GM19372 (cell line): ENCODE measurements around the gene SLAIN1.
"Not testable (repeated sequence)": the region's sequence is repeated elsewhere in the genome, so short reads cannot be mapped to it uniquely, and the experiment has no call there.

ENCODE experiments used
- ATAC-seq: cut with Tn5 transposase; IDR thresholded peaks from one replicate; pipeline ENCODE4 v1.9.1; 2021; ENCODE audit warnings: mild to moderate bottlenecking, low read depth, moderate library complexity; ENCODE audit not compliant: unreplicated experiment

The SLAIN1 gene

DNA sequence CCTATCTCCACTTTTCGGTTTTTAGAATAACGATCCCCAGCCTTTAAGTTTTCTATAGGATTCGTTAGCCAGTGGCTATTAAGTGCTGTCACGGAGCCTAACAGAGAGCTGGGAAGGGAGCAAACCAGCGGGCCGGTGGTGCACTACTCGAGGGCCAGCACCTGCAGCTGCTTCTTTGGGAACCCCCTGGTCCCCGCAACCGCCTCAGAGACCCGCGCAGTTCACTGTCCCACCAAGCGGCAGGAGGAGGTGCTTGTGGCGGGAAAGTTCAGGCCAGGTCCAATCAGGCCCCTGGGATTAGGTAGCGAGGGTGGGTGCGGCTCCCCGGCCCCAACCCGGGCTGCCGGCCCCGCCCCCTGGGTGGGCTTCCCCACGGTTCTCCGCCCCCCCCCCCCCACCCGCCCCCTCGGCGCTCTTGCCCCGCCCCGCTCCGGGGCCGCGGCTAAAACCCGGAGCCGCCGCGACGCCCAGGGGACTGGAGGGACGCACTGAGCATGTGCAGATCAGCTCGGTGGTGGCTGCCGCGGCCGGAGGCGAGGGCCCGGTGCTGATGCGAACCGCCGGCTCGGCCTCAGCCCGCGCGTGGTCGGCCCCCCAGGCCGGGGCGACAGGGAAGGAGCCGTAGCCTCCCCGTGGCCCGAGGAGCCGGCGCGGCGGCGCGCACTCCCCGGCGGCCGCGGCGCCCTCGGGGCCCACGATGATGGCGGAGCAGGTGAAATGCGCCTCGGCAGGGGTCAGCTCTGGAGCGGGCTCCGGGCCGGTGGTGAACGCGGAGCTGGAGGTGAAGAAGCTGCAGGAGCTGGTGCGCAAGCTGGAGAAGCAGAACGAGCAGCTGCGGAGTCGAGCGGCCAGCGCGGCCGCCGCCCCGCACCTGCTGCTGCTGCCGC is at the start of gene SLAIN1:
Gene SLAIN1, plus strand, starts transcription at position 471 of the 887 bp plus-strand sequence. Its CDS starts 227 bp downstream, at position 698.
- peak; percentile 64 for ATAC-seq

DNA sequence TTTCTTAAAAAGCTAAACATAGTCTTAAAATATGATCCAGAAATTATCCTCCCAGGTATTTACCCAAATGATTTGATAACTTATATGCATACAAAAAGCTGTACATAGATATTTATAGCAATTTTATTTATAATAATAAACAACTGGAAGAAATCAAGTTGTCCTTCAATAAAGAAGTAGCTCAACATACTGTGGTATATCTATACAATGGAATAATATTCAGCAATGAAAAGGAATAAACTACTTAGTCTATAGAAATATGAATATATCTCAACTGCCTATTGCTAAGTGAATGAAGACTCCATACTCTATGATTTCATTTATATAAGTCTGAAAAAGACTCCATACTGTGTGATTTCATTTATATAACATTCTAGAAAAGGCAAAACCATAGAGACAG is 47.1 kb upstream of the SLAIN1 start:
- ATAC-seq: no peak

DNA sequence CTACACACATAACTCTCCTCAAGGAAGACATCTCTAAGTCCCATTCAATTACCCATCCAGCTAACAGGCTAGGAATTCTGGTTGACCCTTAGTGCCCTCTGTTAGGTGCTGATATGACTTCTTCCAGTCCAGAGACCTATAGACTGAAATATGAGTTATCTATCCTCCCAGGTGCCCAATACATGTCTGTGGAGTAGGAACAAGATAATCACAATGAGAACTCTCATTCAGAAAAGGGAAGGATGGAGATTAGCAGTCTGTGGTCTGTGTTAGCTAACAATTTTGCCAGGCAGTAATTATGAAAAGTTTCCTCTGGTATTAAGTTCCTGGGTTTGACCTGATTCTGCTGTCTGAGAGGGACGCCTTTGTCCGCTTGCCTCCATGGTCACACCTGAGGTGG is 44.2 kb upstream of the SLAIN1 start:
- no peak for ATAC-seq

DNA sequence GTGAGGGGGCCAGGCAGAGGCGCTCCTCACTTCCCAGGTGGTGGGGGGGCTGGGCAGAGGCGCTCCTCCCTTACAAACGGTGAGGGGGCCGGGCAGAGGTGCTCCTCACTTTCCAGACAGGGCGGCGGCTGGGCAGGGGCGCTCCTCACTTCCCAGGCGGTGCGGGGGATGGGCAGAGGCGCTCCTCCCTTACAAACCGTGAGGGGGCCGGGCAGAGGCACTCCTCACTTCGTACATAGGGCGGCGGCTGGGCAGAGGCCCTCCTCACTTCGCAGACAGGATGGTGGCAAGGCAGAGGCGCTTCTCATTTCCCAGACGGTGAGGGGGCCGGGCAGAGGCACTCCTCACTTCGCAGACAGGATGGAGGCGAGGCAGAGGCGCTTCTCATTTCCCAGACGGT is 37.5 kb upstream of the SLAIN1 start:
- not testable (repeated sequence) for ATAC-seq

DNA sequence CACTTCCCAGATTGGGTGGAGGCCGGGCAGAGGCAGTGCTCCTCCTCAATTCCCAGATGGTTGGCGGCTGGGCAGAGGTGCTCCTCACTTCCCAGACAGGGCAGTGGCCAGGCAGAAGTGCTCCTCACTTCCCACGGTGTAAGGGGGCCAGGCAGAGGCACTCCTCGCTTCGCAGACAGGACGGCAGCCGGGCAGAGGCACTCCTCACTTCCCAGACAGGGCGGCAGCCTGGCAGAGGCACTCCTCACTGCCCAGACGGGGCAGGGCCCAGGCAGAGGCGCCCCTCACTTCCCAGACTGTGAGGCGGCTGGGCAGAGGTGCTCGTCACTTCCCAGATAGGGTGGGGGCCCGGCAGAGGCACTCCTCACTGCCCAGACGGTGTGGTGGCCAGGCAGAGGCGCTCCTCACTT is 36.6 kb upstream of the SLAIN1 start:
- ATAC-seq: no peak

DNA sequence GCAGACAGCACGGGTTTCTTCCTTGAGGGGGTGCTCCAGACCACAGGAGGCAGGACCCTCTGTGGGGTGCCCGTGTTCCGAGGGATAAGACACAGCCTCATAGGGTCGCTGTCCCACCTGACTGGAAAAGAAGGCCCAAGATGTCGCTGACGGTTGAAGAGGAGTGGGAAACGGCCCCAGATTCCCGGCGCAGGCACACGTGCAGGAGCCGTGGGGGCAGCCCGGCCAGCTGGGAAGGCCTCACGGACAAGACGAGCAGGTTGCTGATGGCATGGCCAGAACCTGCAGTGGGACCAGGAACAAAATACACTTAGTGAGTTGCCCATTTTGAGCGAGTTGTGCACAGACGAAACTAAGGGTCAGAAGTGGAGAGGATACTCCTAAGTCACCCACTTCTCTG is 35.2 kb upstream of the SLAIN1 start:
- not testable (repeated sequence) for ATAC-seq

DNA sequence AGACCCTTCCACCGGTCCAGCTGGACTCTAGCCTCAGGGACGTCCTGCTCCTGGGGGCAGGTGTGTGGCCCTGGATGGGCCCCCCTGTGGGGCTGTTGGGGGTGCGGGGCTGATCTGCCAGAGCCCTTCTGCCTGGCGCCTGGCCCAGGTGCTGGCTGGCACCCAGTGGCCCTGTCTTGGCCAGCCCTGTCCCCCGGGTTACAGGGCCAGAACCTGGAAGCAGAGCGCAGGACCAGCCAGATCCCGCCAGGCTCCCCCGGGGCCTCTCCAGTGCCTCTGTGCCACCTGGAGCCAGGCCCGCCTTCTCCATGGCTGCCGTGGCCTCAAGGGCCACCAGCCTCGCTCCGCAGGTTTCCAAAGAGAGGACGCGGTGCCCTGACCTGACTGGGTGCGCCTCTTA is 34.7 kb upstream of the SLAIN1 start:
- ATAC-seq: not testable (repeated sequence)

DNA sequence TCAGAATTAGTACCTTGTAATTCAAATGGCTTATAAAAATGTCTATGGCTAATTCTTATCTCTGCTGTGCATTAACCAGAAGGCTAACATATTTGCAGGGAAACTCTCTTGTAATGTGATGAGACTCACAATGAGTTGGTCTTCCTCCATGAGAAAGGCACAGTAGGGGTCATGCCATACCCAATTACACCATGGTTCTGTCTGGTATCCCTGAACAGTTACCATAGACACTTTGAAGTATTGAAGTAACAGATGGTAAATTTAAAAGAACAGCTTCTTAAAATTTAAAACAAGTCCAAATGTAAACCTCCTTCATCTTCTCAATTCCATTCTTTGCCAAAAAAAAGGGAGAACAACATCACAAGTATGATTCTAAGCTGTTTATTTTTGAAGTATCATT is 22.6 kb upstream of the SLAIN1 start:
- ATAC-seq: no peak

DNA sequence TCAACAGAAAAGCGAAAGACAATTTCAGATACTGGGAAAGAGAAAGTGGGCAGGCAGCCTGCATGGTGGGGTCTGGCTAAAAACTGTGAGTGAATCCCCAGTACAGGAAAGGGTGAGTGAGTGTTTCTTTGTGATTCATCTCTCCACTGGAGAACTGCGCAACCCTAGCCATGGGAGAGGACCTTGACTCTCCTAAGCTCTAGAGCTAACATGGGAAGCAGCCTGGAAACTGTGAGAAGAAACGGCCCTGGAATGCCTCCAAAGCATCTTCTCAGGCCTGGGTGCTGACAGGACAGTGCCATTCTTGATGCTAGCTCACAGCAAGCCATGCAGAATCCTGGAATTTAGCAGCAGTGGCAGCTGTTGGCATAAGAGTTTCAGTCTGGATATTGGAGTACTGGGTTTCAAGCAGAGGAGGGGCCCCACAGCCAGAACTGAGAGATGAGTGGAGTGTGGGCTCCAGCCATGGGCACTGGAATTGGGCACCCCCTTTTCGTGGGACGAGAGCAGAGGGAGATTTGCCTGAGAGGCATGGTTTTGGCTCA is 18.7 kb upstream of the SLAIN1 start:
- ATAC-seq: no peak

DNA sequence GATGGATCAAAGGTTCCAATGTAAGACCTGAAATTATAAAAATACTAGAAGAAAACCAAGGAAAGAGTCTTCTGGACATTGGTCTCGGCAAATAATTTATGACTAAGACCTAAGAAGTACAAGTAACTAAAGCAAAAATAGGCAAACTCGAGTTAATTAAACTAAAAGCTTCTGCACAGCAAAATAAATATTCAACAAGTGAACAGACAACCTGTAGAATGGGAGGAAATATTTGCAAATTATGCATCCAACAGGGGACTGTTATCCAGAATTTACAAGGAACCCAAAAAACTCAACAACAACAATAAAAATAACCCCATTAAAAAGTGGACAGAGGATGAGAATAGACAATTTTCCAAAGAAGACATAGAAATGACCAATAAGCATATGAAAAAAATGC is 9.7 kb upstream of the SLAIN1 start:
- no peak for ATAC-seq

DNA sequence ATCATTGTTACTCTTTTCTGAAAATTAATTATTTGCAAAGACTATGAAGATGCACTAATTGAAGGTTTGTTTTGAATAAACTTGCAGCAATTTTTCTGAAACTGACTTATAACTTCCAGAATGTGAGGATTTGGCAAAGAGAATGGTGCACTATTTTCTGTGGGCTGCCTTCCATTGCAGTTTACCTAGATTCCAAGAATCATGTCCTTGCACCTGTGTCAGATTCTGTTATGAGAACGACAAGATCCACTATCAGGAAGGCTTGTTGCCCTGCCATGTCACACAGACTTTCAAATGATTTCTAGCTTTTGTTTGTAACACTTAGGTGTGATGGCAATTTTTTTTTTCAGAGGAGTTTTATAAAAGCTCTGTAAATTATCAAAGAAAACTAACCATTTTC is 5.6 kb upstream of the SLAIN1 start:
- ATAC-seq: no peak

DNA sequence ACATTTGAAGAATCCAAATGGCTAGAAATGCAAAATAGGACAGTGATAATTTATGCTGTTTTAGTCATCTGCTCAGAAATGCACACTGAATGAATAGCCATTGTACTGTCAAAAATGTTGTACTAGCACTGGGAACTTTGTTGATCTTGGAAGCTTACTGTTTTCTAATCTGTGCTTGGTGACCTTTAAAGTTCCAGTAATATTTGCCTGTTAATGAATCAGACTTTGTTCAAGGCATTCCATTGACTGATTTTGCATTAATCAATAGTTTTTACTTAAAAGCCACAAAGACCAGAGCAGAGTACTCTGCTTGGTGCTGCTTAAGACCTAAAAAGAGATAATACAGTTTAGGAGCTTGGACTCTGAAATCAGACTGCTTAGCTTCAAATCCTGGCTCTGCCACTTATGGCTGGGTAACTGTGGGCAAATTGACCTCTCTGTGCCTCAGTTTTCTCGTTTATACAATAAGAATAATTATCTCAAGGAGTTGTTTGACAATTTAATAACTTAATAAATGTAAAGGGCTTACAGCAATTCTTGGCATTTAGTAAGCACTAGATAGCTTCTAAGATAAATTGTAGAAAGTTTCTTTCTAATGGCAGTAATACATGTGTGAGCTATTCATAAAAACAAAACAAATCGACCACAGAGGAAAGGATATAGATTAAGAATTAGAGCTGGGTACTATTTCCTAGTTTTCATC is 4.6 kb upstream of the SLAIN1 start:
- no peak for ATAC-seq

DNA sequence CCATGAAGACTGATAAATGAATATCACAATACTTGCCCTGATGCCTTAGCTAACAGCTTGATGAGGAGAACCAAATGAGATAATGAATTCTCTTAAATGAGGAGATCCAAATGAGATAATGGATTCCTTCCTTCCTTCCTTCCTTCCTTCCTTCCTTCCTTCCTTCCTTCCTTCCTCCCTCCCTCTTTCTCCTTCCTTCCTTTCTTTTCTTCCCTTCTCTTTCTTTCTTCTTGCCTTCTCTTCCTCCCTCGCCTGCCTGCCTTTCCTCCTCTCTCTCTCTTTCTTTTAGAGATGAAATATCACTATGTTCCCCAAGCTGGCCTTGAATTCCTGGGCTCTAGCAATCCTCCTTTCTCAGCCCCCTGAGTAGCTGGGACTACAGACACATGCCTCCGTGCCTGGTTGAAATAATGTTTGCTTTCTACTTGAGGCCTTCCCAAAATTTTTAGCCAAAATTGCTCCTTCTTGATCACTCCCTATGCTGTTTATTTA is 4.0 kb upstream of the SLAIN1 start:
- no peak for ATAC-seq

DNA sequence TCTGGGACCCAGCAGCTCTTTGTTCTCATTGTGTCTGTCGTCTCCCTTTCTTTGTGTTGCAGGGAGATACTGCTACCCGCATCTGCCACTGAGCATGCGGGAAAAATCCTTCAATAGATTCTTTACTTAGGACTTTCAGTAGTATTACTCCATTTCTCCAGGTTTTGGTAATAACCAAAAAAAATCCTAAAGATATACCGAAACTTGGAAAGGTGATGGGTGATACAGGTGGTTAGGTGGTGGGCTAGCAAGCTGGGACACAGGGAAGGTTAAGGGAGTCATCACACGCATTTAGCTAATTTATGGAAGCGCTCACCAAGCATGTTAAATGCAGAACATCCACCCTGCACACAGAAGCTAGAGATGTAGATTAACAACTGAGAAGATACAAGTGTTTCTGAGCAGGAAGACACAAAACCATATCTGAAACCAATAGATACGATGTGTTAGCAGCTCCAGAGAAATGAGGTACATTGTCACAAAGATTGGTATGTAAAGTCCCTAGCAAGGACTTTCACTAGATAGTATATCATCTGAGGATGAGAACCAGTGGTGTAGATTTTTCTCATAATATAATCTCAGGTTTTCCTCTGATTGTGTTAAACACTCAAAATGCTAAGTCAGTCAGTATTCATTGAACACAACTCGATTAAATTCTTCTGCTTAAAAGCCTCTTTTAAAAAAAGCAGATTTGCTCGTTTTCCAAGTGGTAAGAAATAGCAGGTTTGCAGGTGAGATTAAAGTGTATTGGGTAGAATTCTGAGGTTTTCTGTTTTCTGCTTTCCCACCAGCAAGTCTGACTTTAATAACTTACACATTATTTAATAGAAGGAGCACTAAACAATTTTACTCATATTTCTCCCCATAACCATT is 1.2 kb upstream of the SLAIN1 start:
- ATAC-seq: no peak

DNA sequence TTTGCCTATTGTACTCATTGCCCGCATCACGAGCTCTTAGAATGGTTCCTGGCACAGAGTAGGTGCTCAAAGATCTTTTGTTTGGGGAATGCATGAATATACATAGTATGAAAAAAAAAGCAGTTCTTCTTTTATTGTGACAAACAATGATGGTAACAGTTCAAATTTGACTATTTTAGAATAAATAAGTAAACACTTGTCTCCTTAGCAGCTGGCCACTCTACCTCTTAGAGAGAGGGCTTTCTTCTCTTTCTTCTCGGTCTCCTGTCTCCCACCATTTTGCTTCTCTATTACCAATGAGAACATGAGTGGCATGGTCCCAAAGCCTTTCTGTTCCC is 639 bp upstream of the SLAIN1 start:
- ATAC-seq: peak; percentile 9

DNA sequence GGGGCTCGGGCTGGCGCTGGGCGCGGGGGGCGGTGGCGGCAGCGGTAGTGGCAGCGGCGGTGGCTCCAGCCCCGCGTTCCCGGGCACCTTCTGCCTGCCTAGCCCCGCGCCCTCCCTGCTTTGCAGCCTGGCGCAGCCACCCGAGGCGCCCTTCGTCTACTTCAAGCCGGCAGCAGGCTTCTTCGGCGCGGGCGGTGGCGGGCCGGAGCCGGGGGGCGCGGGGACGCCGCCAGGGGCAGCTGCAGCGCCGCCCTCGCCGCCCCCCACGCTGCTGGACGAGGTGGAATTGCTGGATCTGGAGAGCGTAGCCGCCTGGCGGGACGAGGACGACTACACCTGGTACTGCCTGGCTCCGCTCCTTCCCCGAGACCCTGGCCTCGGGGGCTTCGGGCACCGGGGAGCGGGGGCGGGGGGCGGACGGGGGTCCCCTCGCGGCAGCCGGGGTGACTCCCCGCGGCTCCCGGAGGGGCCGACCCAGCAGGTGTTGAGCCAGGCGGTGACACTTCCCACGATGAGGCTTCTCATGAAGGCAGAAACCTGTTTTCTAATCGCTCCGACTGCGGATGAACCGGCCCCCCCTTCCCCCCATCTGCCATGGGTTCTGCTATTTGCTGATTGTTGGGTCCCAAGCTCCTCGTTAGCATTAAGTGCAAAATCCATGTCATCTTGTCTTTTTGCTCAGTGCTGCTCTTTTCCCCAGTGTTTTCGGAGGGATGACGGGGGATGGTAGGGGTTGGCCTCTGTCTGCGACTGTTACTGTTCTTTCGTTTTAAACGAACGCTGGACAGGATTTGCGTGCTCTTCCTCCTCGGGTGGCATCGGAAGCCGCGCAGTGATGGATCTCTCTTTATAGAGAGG is 943 bp downstream of the SLAIN1 start:
- ATAC-seq: peak; percentile 17

DNA sequence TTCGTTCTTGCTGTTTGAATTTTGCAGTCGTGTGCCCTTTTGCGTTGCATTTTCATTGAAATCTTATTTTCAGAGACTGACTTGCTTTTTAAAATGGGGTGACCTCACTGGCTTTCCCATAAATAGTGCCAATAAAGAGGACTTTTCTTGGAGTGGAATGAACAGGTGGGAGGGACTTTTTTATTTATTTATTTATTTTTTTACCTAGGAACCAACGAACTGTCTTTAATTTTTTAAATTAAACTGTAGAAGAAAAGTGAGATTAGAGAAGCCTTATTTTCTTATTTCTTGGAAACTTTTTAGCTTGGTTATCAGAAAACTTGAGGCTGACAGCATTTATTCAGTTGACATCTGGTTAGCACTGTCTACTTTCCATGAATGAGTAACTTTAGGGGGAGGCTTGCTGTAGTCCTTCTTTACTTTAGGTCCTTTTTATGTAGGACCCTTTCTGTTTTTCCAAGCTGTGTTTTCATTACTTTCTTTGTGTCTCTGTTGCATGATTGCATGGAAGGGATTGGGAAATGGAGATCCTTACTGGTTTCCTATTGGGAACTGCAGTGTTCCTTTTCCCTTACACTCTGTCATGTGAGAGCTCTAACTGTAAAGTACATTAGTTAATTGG is 1.7 kb downstream of the SLAIN1 start:
- no peak for ATAC-seq

DNA sequence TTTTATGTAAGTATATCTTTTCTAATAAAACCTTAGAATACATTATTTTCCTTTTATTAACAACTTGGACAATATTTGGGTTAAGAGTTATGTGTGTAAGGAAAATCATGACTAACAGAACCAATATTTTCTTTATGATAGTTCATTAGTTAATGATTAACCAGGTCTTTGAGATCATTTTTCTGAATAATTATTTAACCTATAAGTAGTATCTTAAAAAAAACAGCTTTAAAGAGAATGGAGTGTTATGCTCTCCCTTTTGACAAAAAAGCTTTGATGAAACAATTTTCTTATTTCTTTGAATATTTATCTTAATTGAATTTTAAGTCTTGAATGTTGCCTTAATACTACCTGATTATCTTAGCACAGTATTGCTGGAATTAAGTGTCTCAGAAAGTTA is 3.8 kb downstream of the SLAIN1 start:
- no peak for ATAC-seq

DNA sequence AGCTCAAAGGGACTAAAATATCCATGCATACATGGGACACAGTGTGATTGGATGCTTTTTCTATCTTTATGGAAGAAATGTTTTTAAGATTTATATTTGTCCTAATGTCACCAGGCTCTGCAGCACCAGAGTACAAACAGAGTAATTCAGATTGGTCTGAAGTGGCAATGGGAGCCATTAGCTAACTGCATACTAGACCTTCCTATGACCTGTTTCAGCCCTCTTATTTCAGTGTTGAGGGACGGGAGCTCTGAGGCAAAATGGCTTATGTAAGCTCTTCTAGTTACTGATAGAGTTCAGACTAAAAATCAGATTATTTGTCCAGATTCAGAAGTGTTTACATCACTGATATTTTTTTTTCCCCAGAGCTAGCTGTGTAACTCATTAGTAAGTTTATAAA is 4.9 kb downstream of the SLAIN1 start:
- no peak for ATAC-seq
